PC-3 (cell line): ENCODE results near the gene RXFP1. TPM values are rescaled to one million over a fixed set of nuclear protein-coding genes. Genes with fewer than 3 reads are reported as not detected.

Source experiments
- ATAC-seq: fragments of 200-7000 bp; cut with Tn5 transposase; 2 replicates; pipeline ENCODE4 v1.9.1; 2020; ENCODE audit warnings: mild to moderate bottlenecking, moderate library complexity
- BruUV-seq: library from RNA; stranded (reverse); fragments of 400-500 nt; replicated peaks from 2 replicates; lab custom pipeline; 2021; lab: Mats Ljungman, UMichigan
- CTCF ChIA-PET: fragments of 300-600 bp; sonication (Branson Sonifier 250); formaldehyde crosslinking; loops from one replicate; lab custom pipeline; 2022; ENCODE audit warnings: antibody characterized with exemption; lab: Charles Lee
- POLR2A ChIA-PET: fragments of 300-600 bp; sonication (Branson Sonifier 250); formaldehyde crosslinking; loops from one replicate; lab custom pipeline; 2022; ENCODE audit warnings: antibody characterized with exemption; ENCODE audit not compliant: unreplicated experiment; lab: Charles Lee
- DNase-seq: peaks from one replicate; pipeline ENCODE4 v3.0.0-alpha.2; 2015
- H2AFZ ChIP-seq: fragments of 300-600 bp; sonication (generic); 2 replicates; pipeline ENCODE4 v1.6.0; 2016; ENCODE audit warnings: antibody characterized with exemption, low read length
- H3F3A ChIP-seq: fragments of 300-600 bp; sonication (generic); one replicate; pipeline ENCODE4 v1.6.0; 2017; ENCODE audit warnings: antibody characterized with exemption, low read length, control low read depth, mild to moderate bottlenecking; ENCODE audit not compliant: unreplicated experiment
- H3K27ac ChIP-seq: fragments of 300-600 bp; sonication (generic); 2 replicates; pipeline ENCODE4 v1.5.1; 2016; ENCODE audit warnings: mild to moderate bottlenecking, low read length
- H3K27me3 ChIP-seq: fragments of 300-600 bp; sonication (generic); 2 replicates; pipeline ENCODE4 v1.6.1; 2016; ENCODE audit warnings: low read length, mixed read lengths
- H3K36me3 ChIP-seq: fragments of 300-600 bp; sonication (generic); 2 replicates; pipeline ENCODE4 v1.6.1; 2016; ENCODE audit warnings: low read depth, mixed run types, low read length, mixed read lengths
- H3K4me1 ChIP-seq: fragments of 300-600 bp; sonication (generic); 2 replicates; pipeline ENCODE4 v1.5.1; 2016; ENCODE audit warnings: low read length; ENCODE audit not compliant: insufficient read depth
- H3K4me2 ChIP-seq: fragments of 300-600 bp; sonication (generic); 2 replicates; pipeline ENCODE4 v1.6.0; 2016; ENCODE audit warnings: low read length
- H3K4me3 ChIP-seq: fragments of 300-600 bp; sonication (generic); 2 replicates; pipeline ENCODE4 v1.5.1; 2016; ENCODE audit warnings: mild to moderate bottlenecking, low read length, mixed read lengths
- H3K79me2 ChIP-seq: fragments of 300-600 bp; sonication (generic); 2 replicates; pipeline ENCODE4 v1.6.1; 2017; ENCODE audit warnings: low read length, mixed read lengths
- H3K9ac ChIP-seq: fragments of 300-600 bp; sonication (generic); 2 replicates; pipeline ENCODE4 v1.6.0; 2016; ENCODE audit warnings: mild to moderate bottlenecking, low read length
- H3K9me2 ChIP-seq: fragments of 300-600 bp; sonication (generic); replicated peaks from 2 replicates; pipeline ENCODE4 v1.6.1; 2016; ENCODE audit warnings: mixed run types, low read length, mixed read lengths
- H3K9me3 ChIP-seq: fragments of 300-600 bp; sonication (generic); 2 replicates; pipeline ENCODE4 v1.6.1; 2016; ENCODE audit warnings: low read length, mixed read lengths
- H4K20me1 ChIP-seq: fragments of 300-600 bp; sonication (generic); 2 replicates; pipeline ENCODE4 v1.6.1; 2016; ENCODE audit warnings: low read length, mixed read lengths
- EZH2 ChIP-seq: fragments of 300-600 bp; sonication (generic); IDR thresholded peaks from one replicate; pipeline ENCODE4 v1.6.1; 2017; ENCODE audit warnings: antibody characterized with exemption, mild to moderate bottlenecking, low read length; ENCODE audit not compliant: unreplicated experiment
- EZH2phosphoT487 ChIP-seq: fragments of 300-600 bp; sonication (generic); IDR thresholded peaks from 2 replicates; pipeline ENCODE4 v1.6.1; 2018; ENCODE audit warnings: mild to moderate bottlenecking, antibody characterized with exemption, low read length, borderline replicate concordance
- intact Hi-C: fragments of 100-400 bp; cut with micrococcal nuclease; formaldehyde crosslinking; loops from 2 replicates; pipeline ENCODE4 v1.9.0; 2023
- total RNA-seq: library from RNA; depleted of rRNA; stranded (reverse); fragments of >200 nt; gene quantifications from 2 replicates; pipeline ENCODE4 v1.2.3, GENCODE V29; 2014
- TF ChIP-seq, protein P1 (sequence below): fragments of 300-600 bp; sonication (generic); conservative IDR thresholded peaks from 2 replicates; pipeline ENCODE4 v1.5.1; 2017; ENCODE audit warnings: antibody characterized with exemption, low read depth, mild to moderate bottlenecking, low read length

RXFP1 gene
- total RNA-seq, 1 experiment from 2014 or later, result not detected

DNA sequence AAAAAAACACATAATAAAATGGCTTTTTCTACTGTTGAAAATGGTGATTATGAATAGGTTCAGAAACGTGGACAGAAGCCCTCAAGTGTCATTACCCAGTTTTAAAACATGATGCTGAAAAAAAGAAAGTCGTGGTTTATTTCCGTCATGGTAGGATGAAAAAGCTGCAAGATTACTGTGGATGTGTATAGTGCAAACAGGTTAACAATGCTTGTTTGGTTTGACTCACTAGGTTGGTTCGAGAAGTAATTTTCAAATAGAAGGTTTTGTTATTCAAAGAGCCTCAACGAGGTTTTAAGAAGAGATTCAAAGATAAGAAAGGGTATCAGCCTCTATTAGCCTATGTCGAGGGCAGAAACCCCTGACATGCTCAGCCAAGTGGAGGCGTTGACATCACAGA lies 2.5 kb upstream of the RXFP1 start:
- peak overlapping the region; percentile 60 for H3K4me2 ChIP-seq
- H3K9ac ChIP-seq, result peak overlapping the region; percentile 49
- no peaks in the 10 kb centered on the region for H3K36me3 ChIP-seq
- peak overlapping the region; percentile 83 for H3K27ac ChIP-seq
- H3F3A ChIP-seq, result no peaks in the 10 kb centered on the region
- H3K79me2 ChIP-seq, result no peaks in the 10 kb centered on the region
- TF ChIP-seq, protein P1, sequence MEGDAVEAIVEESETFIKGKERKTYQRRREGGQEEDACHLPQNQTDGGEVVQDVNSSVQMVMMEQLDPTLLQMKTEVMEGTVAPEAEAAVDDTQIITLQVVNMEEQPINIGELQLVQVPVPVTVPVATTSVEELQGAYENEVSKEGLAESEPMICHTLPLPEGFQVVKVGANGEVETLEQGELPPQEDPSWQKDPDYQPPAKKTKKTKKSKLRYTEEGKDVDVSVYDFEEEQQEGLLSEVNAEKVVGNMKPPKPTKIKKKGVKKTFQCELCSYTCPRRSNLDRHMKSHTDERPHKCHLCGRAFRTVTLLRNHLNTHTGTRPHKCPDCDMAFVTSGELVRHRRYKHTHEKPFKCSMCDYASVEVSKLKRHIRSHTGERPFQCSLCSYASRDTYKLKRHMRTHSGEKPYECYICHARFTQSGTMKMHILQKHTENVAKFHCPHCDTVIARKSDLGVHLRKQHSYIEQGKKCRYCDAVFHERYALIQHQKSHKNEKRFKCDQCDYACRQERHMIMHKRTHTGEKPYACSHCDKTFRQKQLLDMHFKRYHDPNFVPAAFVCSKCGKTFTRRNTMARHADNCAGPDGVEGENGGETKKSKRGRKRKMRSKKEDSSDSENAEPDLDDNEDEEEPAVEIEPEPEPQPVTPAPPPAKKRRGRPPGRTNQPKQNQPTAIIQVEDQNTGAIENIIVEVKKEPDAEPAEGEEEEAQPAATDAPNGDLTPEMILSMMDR, result no peak
- TF ChIP-seq EZH2phosphoT487, result no peak
- no peak for TF ChIP-seq EZH2
- H3K9me3 ChIP-seq, result no peaks in the 10 kb centered on the region
- DNase-seq, result peak; percentile 71
- H3K4me1 ChIP-seq, result peaks cover 26% of the 10 kb centered on the region
- no peaks in the 10 kb centered on the region for H4K20me1 ChIP-seq
- CTCF ChIA-PET, result no interaction called here
- no peaks in the 10 kb centered on the region for H3K9me2 ChIP-seq
- H3K27me3 ChIP-seq, result no peaks in the 10 kb centered on the region
- H2AFZ ChIP-seq, result peak overlapping the region; percentile 34; the same call in 1 of the 2 replicates
- H3K4me3 ChIP-seq, result no peak overlapping the region
- intact Hi-C loops, result no loop called here
- peak; percentile 79 for ATAC-seq
- no TSS peak for BruUV-seq
- POLR2A ChIA-PET, result no interaction called here

DNA sequence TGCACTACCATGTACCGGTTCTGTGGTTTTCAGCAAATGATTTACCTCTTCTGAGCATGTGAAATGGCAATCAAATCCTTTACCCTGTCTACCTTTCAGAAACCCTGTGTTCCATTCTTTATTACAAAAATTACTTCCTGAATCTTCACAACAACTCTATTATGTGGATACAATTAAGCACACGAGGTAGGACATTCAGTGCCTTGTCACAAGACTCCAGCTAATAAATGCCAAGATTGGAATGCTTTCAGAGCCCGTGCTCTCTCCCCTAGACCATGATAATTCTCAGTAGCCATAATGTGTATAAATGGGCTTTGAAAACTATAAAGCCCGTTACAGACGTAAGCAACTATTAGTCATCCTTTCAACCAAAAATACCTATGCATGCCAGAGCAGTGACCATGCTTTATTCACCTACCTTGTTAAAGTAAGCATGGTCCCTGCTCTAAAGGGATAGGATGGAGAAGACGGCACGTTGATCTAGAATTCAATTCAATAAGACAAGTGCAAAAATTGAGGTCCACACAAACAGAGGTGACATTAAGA lies 2.4 kb downstream of the RXFP1 start:
- CTCF ChIA-PET, result no interaction called here
- intact Hi-C loops, result loop anchor here (5.0 to 10.0 kb wide), 2 partner anchors 48 to 429 kb away; no protein-coding TSS in a partner anchor
- peaks cover 24% of the 10 kb centered on the region for H3K4me1 ChIP-seq
- H2AFZ ChIP-seq, result peak overlapping the region; percentile 72
- H3K36me3 ChIP-seq, result no peaks in the 10 kb centered on the region
- no peaks in the 10 kb centered on the region for H3K79me2 ChIP-seq
- ATAC-seq (peak; percentile 76), DNase-seq (peak; percentile 76)
- H4K20me1 ChIP-seq, result no peaks in the 10 kb centered on the region
- no peak for TF ChIP-seq EZH2
- no peak for TF ChIP-seq EZH2phosphoT487
- TF ChIP-seq, protein P1, result no peak
- no TSS peak for BruUV-seq
- H3K4me2 ChIP-seq, result peak overlapping the region; percentile 49
- peak overlapping the region; percentile 89 for H3K27ac ChIP-seq
- POLR2A ChIA-PET, result interaction anchor here (0.8 kb wide), 1 partner anchor 11 kb away, joined by 3 read pairs; no protein-coding TSS in a partner anchor
- H3K9ac ChIP-seq, result peak overlapping the region; percentile 68
- H3K9me3 ChIP-seq, result no peaks in the 10 kb centered on the region
- H3K27me3 ChIP-seq, result no peaks in the 10 kb centered on the region
- no peaks in the 10 kb centered on the region for H3F3A ChIP-seq
- H3K4me3 ChIP-seq, result no peak overlapping the region
- H3K9me2 ChIP-seq, result no peaks in the 10 kb centered on the region

DNA sequence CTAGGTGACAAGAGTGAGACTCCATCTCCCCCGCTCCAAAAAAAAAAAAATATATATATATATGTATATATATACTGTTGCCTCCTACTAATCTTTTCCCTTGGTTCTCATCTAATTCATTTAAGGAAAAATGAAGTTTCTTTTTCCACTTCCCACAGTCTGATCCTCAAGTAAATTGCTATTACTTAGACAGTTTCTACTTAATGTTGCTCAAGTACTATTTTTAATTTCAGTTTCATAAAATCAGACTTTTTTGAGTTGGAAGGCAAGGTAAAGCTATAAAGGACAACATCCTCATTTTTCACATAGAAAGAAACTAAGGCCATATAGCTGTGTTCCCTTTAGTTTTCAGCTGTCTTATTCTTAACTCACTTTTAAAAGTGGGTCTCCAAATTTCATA lies 5.8 kb downstream of the RXFP1 start:
- TF ChIP-seq, protein P1, result no peak
- no peak for TF ChIP-seq EZH2
- no peak for TF ChIP-seq EZH2phosphoT487
- POLR2A ChIA-PET, result no interaction called here
- Histone ChIP-seq H2AFZ (no peak overlapping the region), H3K36me3 (no peaks in the 10 kb centered on the region), H3K9ac (no peak overlapping the region), H3K9me2 (no peaks in the 10 kb centered on the region), H3K4me1 (peaks cover 16% of the 10 kb centered on the region), H3K4me3 (no peak overlapping the region), H3K4me2 (no peak overlapping the region), H3K27me3 (no peaks in the 10 kb centered on the region), H3K27ac (no peak overlapping the region), H3K9me3 (no peaks in the 10 kb centered on the region), H4K20me1 (no peaks in the 10 kb centered on the region), H3F3A (no peaks in the 10 kb centered on the region), H3K79me2 (no peaks in the 10 kb centered on the region)
- no TSS peak for BruUV-seq
- DNase-seq (no peak), ATAC-seq (no peak)
- intact Hi-C loops, result loop anchor here (10.0 kb wide), 1 partner anchor 433 kb away; no protein-coding TSS in a partner anchor
- CTCF ChIA-PET, result no interaction called here
